A549 treated with ZK216348 at 1 μM for 4 hours (cell line): ENCODE data around the gene DUSP2. TPM values are rescaled to one million over a fixed set of nuclear protein-coding genes. Genes with fewer than 3 reads are reported as not detected.

ENCODE experiments used
- total RNA-seq: library from RNA; stranded (reverse); fragments of 200-300 nt; extraction: Qiagen RNA extraction; gene quantifications from 5 replicates; pipeline ENCODE4 v1.2.3, GENCODE V29; 2022; ENCODE audit warnings: low read depth

DUSP2 gene
- total RNA-seq, result 0.22 to 0.56 TPM (median 0.54 TPM) in 4 of 5 replicates, not detected in the other

GRCh38 chr2:96145036-96145847 is at the start of gene DUSP2:
TSS of gene DUSP2 (minus strand) at chr2:96145440. CDS start at chr2:96145354, 86 bp downstream.

GRCh38 chr2:96138179-96139145 is 6.8 kb downstream of the DUSP2 start, which contains the start of gene ASTL:
TSS of gene ASTL (minus strand) at chr2:96138502. CDS start at chr2:96138436, 66 bp downstream.

GRCh38 chr2:96116424-96116878 is 28.8 kb downstream of the DUSP2 start, which contains the start of gene ADRA2B:
TSS of gene ADRA2B (minus strand) at chr2:96116571. CDS start at chr2:96116149, 422 bp downstream.

Other genes with a start within 250 kb of the DUSP2 start
- 3.3 to 5.8 TPM (median 5.4 TPM) in 5 replicates for gene ANKRD36C, start 153.6 kb downstream of the DUSP2 start, total RNA-seq
- not detected in 5 replicates for gene GPAT2, start 110.5 kb downstream of the DUSP2 start, total RNA-seq
- gene ADRA2B, start 28.9 kb downstream of the DUSP2 start, total RNA-seq, result 0.04 to 0.06 TPM in 2 of 5 replicates, not detected in the others
- gene ASTL, start 6.9 kb downstream of the DUSP2 start, total RNA-seq, result not detected in 5 replicates
- gene STARD7, start 63.4 kb upstream of the DUSP2 start, total RNA-seq, result 83.5 to 103 TPM (median 95.6 TPM) in 5 replicates
- 30.8 to 52.8 TPM (median 47.3 TPM) in 5 replicates for gene TMEM127, start 120.6 kb upstream of the DUSP2 start, total RNA-seq
- gene CIAO1, start 120.8 kb upstream of the DUSP2 start, total RNA-seq, result 54.5 to 92.9 TPM (median 87.8 TPM) in 5 replicates
- 91.2 to 133 TPM (median 126 TPM) in 5 replicates for gene SNRNP200, start 160.1 kb upstream of the DUSP2 start, total RNA-seq
- not detected in 5 replicates for gene ITPRIPL1, start 179.9 kb upstream of the DUSP2 start, total RNA-seq
- gene NCAPH, start 190.3 kb upstream of the DUSP2 start, total RNA-seq, result 39.9 to 46.3 TPM (median 43.7 TPM) in 5 replicates